KMS-11 (cell line): Measurements from ENCODE around the gene LENG9.

Experiments
- H2AFZ ChIP-seq: fragments of 200-600 bp; sonication (generic); 2 replicates; pipeline ENCODE4 v1.6.1; 2016; ENCODE audit warnings: antibody characterized with exemption, mixed run types, low read depth
- H3K27ac ChIP-seq: fragments of 200-600 bp; sonication (generic); 2 replicates; pipeline ENCODE4 v1.6.1; 2016; ENCODE audit warnings: mild to moderate bottlenecking, mixed run types
- H3K27me3 ChIP-seq: fragments of 200-600 bp; sonication (generic); 2 replicates; pipeline ENCODE4 v1.6.1; 2017; ENCODE audit warnings: mild to moderate bottlenecking, low read depth, mixed run types, moderate library complexity; ENCODE audit not compliant: insufficient read depth
- H3K36me3 ChIP-seq: fragments of 200-600 bp; sonication (generic); 2 replicates; pipeline ENCODE4 v1.6.1; 2017; ENCODE audit warnings: mild to moderate bottlenecking, mixed run types; ENCODE audit not compliant: insufficient read depth
- H3K4me1 ChIP-seq: fragments of 200-600 bp; sonication (generic); 2 replicates; pipeline ENCODE4 v1.6.1; 2016; ENCODE audit warnings: mild to moderate bottlenecking, low read depth, mixed run types; ENCODE audit not compliant: poor library complexity, severe bottlenecking
- H3K4me2 ChIP-seq: fragments of 200-600 bp; sonication (generic); 2 replicates; pipeline ENCODE4 v1.7.0; 2016; ENCODE audit warnings: mild to moderate bottlenecking, mixed run types
- H3K4me3 ChIP-seq: fragments of 200-600 bp; sonication (generic); IDR thresholded peaks from 2 replicates; pipeline ENCODE4 v1.6.1; 2017; ENCODE audit warnings: low read depth, low read length, mixed read lengths; ENCODE audit not compliant: insufficient read depth
- H3K79me2 ChIP-seq: fragments of 200-600 bp; sonication (generic); 2 replicates; pipeline ENCODE4 v1.6.1; 2016; ENCODE audit warnings: low read depth, mixed run types; ENCODE audit not compliant: insufficient read depth
- H3K9ac ChIP-seq: fragments of 200-600 bp; sonication (generic); 2 replicates; pipeline ENCODE4 v1.6.1; 2016; ENCODE audit warnings: mild to moderate bottlenecking, mixed run types
- H4K20me1 ChIP-seq: fragments of 200-600 bp; sonication (generic); 2 replicates; pipeline ENCODE4 v1.6.1; 2016; ENCODE audit warnings: mild to moderate bottlenecking, mixed run types; ENCODE audit not compliant: insufficient read depth
- CTCF ChIP-seq: fragments of 200-600 bp; sonication (generic); conservative IDR thresholded peaks from 2 replicates; pipeline ENCODE4 v1.6.1; 2017; ENCODE audit warnings: low read depth, mild to moderate bottlenecking, antibody characterized with exemption, low read length, moderate library complexity, mixed read lengths

Gene LENG9

GRCh38 chr19:54422136-54422535 is 41.4 kb downstream of the LENG9 start:
- H3K27ac ChIP-seq: no peak overlapping the region
- H3K4me2 ChIP-seq: no peak overlapping the region
- no peaks in the 10 kb centered on the region for H3K36me3 ChIP-seq
- H3K4me3 ChIP-seq: no peak overlapping the region
- TF ChIP-seq CTCF: no peak
- no peaks in the 10 kb centered on the region for H4K20me1 ChIP-seq
- H3K79me2 ChIP-seq: no peaks in the 10 kb centered on the region
- H3K9ac ChIP-seq: no peak overlapping the region
- H2AFZ ChIP-seq: no peak overlapping the region
- H3K4me1 ChIP-seq: no peaks in the 10 kb centered on the region
- peaks cover 38% of the 10 kb centered on the region for H3K27me3 ChIP-seq

GRCh38 chr19:54421521-54421920 is 42.1 kb downstream of the LENG9 start:
- no peak overlapping the region for H2AFZ ChIP-seq
- TF ChIP-seq CTCF: no peak
- no peak overlapping the region for H3K4me2 ChIP-seq

GRCh38 chr19:54421169-54421516 is 42.4 kb downstream of the LENG9 start:
- no peak for TF ChIP-seq CTCF
- no peaks in the 10 kb centered on the region for H3K79me2 ChIP-seq
- no peaks in the 10 kb centered on the region for H4K20me1 ChIP-seq
- H3K27me3 ChIP-seq: peaks cover 36% of the 10 kb centered on the region
- no peak overlapping the region for H3K9ac ChIP-seq
- H2AFZ ChIP-seq: no peak overlapping the region
- no peaks in the 10 kb centered on the region for H3K36me3 ChIP-seq
- H3K27ac ChIP-seq: no peak overlapping the region
- no peak overlapping the region for H3K4me2 ChIP-seq
- H3K4me3 ChIP-seq: no peak overlapping the region
- H3K4me1 ChIP-seq: no peaks in the 10 kb centered on the region

More at GRCh38 chr19:54421521-54421920, 42.1 kb downstream of the LENG9 start:
- H3K27me3 ChIP-seq: peaks cover 38% of the 10 kb centered on the region
- H3K4me1 ChIP-seq: no peaks in the 10 kb centered on the region
- H3K4me3 ChIP-seq: no peak overlapping the region
- H3K9ac ChIP-seq: no peak overlapping the region
- no peak overlapping the region for H3K27ac ChIP-seq
- H3K36me3 ChIP-seq: no peaks in the 10 kb centered on the region
- H3K79me2 ChIP-seq: no peaks in the 10 kb centered on the region
- H4K20me1 ChIP-seq: no peaks in the 10 kb centered on the region

GRCh38 chr19:54420383-54421168 is 43.0 kb downstream of the LENG9 start:
- H3K4me2 ChIP-seq: no peak overlapping the region
- no peaks in the 10 kb centered on the region for H4K20me1 ChIP-seq
- no peak overlapping the region for H3K27ac ChIP-seq
- no peak overlapping the region for H3K4me3 ChIP-seq
- H2AFZ ChIP-seq: no peak overlapping the region
- H3K27me3 ChIP-seq: peaks cover 32% of the 10 kb centered on the region
- no peaks in the 10 kb centered on the region for H3K36me3 ChIP-seq
- H3K9ac ChIP-seq: no peak overlapping the region
- no peak for TF ChIP-seq CTCF
- H3K79me2 ChIP-seq: no peaks in the 10 kb centered on the region
- no peaks in the 10 kb centered on the region for H3K4me1 ChIP-seq
